HG03196 (cell line): ENCODE measurements around the gene RELT.

Source experiments
- ATAC-seq: cut with Tn5 transposase; IDR thresholded peaks from one replicate; pipeline ENCODE4 v1.9.1; 2021; ENCODE audit not compliant: unreplicated experiment

Gene RELT

DNA sequence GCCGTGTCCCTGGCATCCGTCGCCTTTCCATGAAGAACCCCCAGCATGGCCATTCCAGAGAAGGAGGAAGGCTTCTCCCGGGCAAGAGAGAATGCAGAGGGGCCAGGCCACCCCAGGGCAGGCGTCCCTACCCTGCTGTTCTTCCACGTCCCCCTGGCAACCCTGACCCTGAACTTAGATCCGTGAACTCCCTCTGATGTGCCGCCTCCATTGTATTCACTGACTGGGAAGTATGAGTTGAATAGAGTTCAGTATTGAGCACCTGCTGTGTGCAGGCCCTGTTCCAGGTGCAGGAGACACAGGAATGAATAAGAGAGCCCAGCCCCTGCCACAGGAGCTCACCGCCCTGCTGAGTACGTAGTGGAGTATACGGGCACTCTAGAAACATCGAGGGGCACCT is 29.1 kb upstream of the RELT start:
- no peak for ATAC-seq

DNA sequence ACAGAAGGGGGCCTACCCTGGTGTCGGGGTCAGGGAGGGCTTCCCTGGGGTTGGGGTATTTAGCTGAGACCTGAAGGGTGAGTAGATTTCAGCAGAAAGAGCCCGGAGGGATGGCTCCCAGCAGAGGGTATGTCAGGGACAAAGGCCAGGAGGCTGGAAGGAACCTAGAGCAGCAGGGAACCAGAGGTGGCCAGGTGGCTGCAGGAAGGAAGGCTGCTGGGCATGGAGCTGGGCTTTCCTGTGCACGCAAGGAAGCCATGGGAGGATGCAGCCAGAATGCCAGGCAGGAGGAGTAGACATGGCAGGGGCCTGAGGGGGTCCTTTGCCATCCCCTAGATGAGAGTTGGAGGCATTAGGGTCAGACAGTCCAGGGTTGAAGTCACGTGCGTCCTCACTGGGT is 27.4 kb upstream of the RELT start:
- ATAC-seq = no peak

DNA sequence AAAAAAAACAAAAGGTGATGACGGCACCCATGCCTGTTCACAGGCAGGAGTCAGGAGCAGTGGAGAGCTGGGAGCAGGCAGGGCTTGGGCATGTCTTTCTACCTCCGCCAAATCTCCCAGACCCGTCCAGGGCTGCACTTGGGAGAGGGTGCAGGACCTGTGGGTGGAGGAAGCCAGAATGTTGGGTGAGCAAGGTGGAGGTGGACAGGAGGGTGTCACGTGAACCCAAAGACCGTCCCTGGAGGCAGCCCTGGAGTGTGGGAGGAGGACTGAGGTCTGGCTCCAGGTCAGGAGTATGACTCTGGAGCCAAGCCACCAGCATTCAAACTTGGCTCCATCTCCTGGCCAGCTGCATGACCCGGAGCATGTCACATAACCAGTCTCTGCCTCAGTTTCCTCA is 26.6 kb upstream of the RELT start:
- no peak for ATAC-seq

DNA sequence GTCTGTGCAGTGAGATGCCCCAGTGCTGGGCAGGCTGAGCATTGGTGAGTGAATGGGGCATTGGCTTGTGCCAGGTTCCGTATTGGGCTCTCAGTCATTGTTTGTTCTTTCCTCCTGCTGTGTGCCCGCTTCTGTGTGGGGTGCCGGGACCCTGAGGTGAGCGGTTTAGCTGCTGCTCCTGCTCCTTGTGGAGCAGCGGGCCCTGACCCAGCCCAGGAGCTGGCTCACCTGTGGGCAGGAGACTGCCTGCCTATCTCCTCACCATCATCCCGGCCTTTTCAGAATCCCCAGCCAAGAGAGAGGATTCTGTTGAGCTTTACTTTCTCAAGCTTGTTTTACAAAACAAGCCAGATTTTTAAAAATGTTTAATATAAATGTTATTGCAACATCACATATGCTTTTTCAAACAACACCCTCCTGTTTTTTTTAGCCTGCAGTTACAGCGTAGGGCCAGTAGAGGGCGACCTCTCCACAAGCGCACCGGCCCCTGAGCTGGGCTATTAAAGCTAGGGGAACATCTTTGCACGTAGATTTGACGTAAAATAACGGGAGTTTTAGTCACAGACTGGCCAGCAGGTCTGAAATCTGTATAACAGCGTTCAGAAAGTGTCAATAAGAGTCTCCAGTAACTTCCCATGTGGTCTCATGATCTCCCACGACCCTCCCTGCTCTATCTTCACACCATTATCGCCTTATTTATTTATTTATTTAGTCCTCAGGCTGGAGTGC is 25.1 kb upstream of the RELT start:
- no peak for ATAC-seq

DNA sequence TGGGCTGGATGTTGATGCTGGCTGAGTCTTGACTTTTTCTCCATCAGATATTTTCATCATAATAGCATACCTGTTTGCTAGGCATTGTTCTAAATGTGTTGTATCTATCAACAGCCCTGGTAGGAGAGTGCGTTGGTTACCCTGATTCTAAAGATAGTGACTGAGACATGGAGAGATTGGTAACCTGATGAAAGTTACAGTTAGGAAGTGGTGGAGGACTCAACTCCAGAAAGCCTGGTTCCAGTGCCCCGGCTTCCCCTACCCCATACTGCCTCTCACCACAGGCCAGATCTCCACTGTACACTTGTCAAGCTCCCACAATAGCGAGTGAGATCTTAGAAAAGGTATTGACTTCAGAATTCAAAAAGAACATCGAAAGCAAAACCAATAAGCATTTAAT is 22.8 kb upstream of the RELT start:
- no peak for ATAC-seq

DNA sequence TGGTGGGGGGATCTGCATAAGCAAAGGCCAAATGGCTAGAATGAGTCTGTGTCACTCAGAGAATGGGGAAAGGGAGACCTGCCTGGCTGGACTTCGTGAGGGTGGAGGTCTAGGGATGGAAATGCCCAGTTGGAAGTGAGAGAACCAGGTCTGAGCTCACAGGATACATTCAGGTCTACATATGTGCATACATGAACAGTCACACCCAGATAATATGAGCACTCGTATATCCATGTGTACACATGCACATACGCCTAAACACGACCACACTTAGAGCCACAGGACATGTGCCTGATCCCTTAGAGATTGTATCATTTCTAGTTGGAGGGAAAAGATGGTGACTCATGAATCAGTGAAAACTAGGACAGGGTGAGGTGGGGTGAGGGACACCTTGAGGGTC is 21.1 kb upstream of the RELT start:
- no peak for ATAC-seq

DNA sequence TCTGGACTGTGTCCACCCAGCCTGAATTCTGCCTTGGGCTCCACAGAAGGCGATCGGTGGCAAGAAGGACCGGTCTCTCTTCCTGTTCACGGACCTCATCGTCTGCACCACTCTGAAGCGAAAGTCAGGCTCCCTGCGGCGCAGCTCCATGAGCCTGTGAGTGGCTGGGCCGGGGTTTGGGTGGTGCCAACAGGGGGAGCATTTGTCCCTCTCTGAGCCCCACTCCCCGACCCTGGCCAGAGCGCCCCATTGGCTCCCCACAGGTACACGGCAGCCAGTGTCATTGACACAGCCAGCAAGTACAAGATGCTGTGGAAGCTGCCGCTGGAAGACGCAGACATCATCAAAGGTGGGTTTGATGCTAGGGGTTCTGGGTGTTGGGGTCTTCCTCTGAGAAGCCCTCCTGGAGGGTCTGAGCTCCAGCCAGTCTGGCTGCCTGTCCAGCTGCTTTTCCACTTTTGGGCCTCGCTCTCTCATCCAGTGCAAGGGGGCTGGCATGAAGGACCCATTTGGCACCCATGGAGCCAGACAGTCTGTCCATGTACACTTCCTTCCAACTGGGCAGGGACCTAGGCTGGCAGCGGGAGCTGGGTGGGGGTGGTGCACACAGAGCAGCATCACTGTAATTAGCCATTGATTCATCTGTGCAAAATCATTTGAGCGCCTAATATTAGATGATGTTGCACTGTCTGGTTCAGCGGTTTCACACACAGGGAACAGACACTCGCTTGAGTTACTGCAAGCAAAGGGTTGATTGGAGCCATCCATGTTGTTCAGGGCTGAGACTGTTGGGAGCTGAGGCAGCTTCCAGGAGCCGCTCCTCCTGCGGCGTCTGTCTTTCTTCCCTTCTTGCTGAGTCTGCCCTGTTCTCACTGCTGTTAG is 19.0 kb upstream of the RELT start:
- no peak for ATAC-seq

DNA sequence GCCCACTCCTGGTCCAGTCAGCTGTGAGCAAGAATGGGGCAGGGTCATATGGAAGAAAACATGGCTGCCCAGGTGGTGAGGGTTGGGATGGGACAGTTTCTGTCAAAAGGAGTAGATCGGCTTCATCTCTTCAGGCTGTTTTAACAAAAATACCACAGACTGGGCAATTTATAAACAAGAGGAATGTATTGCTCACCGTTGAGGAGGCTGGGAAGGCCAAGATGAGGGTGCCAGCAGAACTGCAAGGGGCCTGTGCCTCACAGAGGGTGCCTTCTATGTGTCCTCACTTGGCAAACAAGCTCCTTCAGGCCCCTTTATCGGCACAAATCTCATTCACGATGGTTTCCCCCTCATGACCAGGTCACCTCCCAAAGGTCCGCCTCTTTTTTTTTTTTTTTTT is 18.1 kb upstream of the RELT start:
- ATAC-seq = no peak

DNA sequence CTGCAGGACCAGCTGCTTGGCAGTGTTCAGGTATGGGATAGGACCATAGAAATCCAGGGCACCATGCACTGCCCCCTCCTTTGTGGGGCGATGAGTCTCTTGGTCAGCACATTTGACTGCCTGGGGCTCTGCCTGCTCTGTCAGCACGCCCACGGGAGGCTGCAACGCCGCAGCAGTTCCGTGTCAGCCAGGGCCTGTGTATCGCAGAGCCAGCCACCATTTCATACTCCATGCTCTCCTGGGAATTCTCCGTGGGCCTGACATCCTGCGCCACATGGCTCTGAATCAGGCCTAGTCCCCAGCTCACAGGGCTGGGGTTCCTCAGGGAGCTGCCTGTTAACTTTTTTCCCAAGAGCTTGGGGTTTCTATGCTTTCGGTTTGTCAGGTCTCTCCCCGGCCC is 16.9 kb upstream of the RELT start:
- ATAC-seq = no peak

DNA sequence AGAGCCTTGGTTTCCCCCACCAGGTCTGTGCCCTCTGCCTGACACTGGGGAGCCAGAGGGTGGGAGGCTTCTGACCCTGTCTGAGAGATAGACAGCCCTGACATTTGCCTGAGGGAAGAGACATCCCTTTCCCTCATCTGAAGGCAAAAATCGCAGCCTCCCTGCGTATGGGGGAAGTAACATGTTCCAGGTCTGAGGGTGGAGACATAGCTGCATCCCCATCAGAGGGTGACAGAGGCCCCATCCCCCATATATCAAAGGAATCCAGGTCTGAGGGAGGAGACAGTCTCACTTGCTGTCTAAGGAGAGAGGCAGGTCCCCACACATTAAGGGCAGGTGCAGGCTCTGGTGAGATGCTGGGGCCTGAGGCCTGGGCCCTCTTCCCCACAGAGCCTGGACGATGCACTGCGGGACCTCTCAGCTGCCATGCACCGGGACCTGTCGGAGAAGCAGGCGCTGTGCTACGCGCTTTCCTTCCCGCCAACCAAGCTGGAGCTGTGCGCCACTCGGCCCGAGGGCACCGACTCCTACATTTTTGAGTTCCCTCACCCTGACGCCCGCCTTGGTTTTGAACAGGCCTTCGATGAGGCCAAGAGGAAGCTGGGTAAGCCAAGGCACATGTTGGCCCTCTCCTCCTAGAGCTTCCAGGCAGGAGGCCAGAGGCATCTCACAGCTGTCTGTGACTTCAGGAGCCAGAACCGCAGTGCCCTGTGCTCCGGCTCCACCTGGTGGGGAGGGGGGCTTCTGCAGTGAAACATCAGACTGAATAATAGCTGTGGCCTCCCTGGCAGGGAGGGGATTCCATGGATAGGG is 16.1 kb upstream of the RELT start:
- no peak for ATAC-seq

DNA sequence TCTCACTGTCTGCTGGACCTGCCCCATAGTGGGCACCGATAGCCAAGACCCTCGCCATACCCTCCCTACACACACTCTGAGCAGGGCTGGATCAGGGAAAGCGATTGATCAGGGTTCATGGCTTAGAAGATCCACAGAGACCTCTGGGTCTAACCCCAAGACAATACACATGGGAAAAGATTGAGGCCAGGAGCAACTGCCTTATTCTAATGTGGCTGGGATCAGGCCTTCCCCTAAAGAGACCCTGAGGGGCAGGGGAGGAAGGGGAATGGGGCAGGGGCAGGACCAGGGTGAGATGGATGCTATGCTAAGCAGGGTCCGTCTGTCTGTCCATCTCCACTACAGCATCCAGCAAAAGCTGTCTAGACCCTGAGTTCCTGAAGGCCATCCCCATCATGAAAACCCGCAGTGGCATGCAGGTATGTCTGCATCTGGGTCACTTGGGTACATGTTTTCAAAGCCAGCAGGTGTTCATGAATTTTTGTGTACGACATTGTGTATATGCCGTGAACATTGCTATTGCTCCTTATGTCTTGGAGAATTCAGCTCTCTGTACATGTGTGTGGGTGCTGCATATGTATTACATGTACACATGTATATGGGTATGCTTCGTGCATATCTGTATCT is 15.3 kb upstream of the RELT start:
- no peak for ATAC-seq

DNA sequence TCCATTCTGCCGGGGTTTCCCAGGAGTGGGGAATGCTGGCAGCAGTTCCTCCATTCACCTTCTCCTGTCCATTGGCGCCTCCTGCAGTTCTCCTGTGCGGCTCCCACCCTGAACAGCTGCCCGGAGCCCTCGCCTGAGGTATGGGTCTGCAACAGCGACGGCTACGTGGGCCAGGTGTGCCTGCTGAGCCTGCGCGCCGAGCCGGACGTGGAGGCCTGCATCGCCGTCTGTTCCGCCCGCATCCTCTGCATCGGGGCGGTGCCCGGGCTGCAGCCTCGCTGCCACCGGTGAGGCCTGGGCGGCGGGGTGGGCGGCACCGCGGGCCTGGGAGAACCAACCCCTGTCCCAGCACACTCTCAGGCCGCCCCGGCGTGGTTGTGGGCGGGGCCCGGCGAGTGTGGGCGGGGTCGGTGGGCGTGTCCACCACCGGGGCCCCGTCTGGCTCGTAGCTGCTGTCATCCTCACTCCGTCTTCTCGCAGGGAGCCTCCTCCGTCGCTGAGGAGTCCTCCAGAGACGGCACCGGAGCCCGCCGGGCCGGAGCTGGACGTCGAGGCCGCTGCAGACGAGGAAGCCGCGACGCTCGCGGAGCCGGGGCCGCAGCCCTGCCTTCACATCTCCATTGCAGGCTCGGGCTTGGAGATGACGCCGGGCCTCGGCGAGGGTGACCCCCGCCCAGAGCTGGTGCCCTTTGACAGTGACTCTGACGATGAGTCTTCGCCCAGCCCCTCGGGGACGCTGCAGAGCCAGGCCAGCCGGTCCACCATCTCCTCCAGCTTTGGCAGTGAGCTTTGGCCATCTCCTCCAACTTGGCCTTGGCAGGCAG is 14.0 kb upstream of the RELT start:
- no peak for ATAC-seq

DNA sequence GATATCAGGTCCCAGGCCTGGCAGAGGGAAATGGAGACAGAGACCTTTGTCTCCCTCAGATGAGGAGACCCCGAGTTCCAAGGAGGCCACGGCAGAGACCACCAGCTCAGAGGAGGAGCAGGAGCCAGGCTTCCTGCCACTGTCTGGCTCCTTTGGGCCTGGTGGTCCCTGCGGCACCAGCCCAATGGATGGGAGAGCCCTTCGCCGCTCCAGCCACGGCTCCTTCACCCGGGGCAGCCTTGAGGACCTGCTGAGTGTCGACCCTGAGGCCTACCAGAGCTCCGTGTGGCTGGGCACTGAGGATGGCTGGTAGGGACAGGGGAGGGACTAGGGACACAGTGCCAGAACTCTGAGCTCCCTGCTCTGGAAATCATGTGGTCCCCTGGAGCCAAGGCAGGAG is 13.1 kb upstream of the RELT start:
- ATAC-seq = no peak

DNA sequence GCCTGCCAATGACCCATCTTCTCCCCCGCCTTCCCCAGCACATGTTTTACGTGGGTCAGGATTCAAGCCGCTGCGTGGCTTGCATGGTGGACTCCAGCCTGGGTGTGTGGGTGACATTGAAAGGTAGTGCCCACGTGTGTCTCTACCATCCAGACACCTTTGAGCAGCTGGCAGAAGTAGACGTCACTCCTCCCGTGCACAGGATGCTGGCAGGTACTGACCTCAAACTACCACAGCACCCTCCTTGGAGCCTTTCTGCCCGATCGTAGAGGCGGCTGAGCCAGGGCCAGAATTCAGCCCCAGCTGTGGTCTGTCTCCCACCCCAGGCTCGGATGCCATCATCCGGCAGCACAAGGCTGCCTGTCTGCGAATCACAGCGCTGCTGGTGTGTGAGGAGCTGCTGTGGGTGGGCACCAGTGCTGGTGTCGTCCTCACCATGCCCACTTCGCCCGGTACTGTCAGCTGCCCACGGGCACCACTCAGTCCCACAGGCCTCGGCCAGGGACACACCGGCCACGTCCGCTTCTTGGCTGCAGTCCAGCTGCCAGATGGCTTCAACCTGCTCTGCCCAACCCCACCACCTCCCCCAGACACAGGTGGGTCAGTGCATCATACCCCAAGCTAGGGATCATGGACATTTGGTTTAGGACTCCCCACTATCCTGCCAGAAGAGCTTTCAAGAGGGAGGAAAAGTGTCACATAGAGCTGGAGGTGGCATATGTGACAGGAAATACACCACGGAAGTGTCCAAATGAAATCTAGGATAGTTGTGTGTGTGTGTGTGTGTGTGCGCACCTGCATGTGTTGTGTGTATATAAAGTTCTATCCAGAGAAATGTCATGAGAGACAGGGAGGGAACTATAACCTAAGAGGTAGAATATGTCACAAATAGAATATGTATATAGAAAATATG is 10.6 kb upstream of the RELT start:
- ATAC-seq = no peak

DNA sequence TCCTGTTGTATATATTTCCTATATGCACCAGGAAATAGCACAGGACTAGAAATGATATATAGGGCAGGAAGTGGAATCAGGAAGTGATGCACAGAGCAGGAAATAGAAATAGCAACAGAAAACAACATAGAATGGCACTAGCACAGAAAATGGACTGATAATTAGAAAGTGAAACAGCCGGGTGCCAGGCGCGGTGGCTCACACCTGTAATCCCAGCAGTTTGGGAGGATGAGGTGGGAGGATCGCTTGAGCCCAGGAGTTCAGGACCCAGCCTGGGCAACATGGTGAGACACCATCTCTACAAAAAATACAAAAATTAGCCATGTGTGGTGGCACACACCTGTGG is 10.0 kb upstream of the RELT start:
- ATAC-seq = no peak

DNA sequence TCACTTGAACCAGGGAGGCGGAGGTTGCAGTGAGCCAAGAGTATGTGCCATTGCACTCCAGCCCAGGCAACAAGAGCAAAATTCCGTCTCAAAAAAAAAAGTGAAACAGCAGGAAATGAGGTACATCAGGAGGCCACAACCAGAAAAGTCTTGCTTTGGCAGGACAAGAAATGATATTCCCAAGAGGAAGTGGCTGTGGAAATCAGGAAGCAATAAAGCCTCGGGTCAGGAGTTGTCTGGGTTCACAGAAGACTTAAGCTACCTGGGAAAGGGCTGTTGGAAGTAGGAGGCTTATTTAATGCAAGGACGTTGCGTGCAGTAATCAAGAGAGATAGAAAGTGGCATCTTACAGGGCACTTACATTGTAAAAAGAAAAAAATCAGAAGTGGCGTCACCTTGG is 9.2 kb upstream of the RELT start:
- ATAC-seq = no peak

DNA sequence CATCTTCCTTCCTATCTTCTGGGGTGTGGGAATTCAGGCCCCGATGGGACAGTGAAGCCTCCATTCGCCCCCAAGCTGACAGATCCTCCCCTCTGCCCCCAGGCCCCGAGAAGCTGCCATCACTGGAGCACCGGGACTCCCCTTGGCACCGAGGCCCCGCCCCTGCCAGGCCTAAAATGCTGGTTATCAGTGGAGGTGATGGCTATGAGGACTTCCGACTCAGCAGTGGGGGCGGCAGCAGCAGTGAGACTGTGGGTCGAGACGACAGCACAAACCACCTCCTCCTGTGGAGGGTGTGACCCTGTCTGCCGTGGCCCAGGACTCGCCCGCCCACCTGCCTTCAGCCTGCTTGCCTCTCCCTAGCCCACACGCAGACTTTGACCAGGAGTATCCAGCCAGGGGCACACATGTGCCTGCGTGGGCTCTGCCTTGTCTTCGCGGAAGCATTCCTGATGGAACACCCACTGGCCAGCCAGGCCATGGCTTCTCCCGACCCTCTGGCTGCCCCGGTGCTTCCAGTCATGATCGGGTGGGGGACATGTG is 8.6 kb upstream of the RELT start:
- no peak for ATAC-seq

DNA sequence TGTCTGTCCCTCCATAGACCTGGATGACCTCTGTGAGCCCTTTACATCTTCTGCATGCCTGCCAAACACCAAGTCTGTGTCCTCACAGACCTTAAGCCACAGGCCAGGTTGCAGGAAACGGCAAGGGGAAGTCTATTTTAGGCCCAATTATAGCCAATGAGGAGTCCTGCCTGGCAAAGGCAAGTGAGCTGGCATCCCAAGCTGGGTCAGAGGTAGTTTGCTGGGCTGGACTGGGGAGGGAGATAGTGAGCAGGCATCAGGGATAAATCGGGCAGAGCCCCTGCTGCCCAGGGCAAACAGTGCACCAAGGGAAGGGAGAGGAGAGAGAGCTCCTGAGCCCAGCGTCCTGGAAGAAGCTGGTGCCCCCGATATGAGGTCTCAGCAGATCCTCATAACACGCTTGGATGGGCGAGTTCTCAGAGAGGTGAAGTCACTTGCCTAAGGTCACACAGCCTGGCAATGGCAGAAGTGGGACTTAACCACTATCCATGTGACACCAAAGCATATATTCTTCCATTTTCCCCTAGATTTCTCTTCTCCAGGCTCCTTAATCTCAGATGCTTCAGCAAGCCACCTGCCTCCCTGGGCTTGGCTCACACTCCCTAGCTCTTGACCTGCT is 3.7 kb upstream of the RELT start:
- ATAC-seq = no peak

DNA sequence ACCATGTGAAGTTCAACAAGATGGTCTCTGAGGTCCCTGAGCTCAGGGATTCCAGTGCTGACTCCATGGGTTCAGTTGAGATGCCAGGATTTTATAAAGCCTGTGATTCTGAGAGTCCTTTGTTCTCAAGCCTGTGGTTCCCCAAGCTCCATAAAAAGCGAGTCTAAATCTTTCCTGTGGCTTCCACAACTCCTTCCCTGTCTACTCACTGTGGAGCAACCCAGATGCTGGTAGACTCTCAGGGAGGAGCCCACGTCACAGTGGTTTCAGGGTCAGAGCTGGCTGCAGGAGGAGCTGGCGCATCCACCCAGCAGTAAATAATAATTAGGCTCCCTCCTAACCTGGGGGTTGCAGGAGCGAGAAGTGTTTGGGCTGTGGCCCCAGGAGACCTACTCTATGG is 2.0 kb upstream of the RELT start:
- ATAC-seq = no peak
